HG03039 (cell line): ENCODE results near the gene RBM5.
A peak's percentile ranks its signal among the peaks of the same experiment; 100 is the strongest.

Experiments
- ATAC-seq: cut with Tn5 transposase; IDR thresholded peaks from one replicate; pipeline ENCODE4 v1.9.1; 2021; ENCODE audit warnings: mild to moderate bottlenecking, moderate library complexity; ENCODE audit not compliant: unreplicated experiment

The RBM5 gene

GRCh38 chr3:50138266-50139200 lies 49.8 kb downstream of the RBM5 start:
- no peak for ATAC-seq

GRCh38 chr3:50139308-50139707 lies 50.6 kb downstream of the RBM5 start:
- ATAC-seq, result no peak

GRCh38 chr3:50139718-50140423 lies 51.2 kb downstream of the RBM5 start:
- ATAC-seq, result no peak

GRCh38 chr3:50140990-50141389 lies 52.3 kb downstream of the RBM5 start:
- ATAC-seq, result no peak

- no peak for ATAC-seq
Observed at GRCh38 chr3:50146316-50146901, 57.7 kb downstream of the RBM5 start.

GRCh38 chr3:50147016-50147415 lies 58.3 kb downstream of the RBM5 start:
- ATAC-seq, result no peak

GRCh38 chr3:50147447-50147846 lies 58.7 kb downstream of the RBM5 start:
- no peak for ATAC-seq

- ATAC-seq, result no peak
Observed at GRCh38 chr3:50147861-50148260, 59.1 kb downstream of the RBM5 start.

- ATAC-seq, result no peak
Observed at GRCh38 chr3:50150404-50150750, 61.7 kb downstream of the RBM5 start.

GRCh38 chr3:50150863-50151686 lies 62.4 kb downstream of the RBM5 start:
- ATAC-seq, result no peak

GRCh38 chr3:50151728-50152127 lies 63.0 kb downstream of the RBM5 start:
- ATAC-seq, result no peak

GRCh38 chr3:50153782-50154475 lies 65.2 kb downstream of the RBM5 start:
- no peak for ATAC-seq

- no peak for ATAC-seq
Observed at GRCh38 chr3:50154476-50154839, 65.7 kb downstream of the RBM5 start.

GRCh38 chr3:50154840-50155490 lies 66.2 kb downstream of the RBM5 start, which contains the start of gene SEMA3F:
SEMA3F (plus strand) TSS chr3:50155324; CDS start chr3:50159623, 4,299 bp downstream.
- peak; percentile 61 for ATAC-seq

GRCh38 chr3:50155491-50155878 lies 66.8 kb downstream of the RBM5 start:
- ATAC-seq, result no peak

GRCh38 chr3:50155891-50156290 lies 67.2 kb downstream of the RBM5 start:
- ATAC-seq, result no peak

GRCh38 chr3:50156549-50157493 lies 68.1 kb downstream of the RBM5 start:
- ATAC-seq, result no peak

- ATAC-seq, result no peak
Observed at GRCh38 chr3:50157827-50158529, 69.3 kb downstream of the RBM5 start.
